Gastroesophageal sphincter (tissue), 3 donors: ENCODE data around the gene SLC38A2.

ENCODE experiments used
- CTCF ChIP-seq, 4 experiments: fragments of 200-600 bp in 2 of 4; fragments of 450-650 bp in 2 of 4; sonication (generic) in 1 of 4; IDR thresholded peaks; one replicate each; pipeline ENCODE4 v1.5.1; 2017 to 2019; ENCODE audit warnings: antibody characterized with exemption in 4 of 4, mild to moderate bottlenecking in 2 of 4, moderate library complexity in 2 of 4
- POLR2A ChIP-seq, 2 donors: fragments of 450-650 bp; IDR thresholded peaks; one replicate each; pipeline ENCODE4 v1.6.1; 2017; ENCODE audit warnings: antibody characterized with exemption in 2 of 2, mild to moderate bottlenecking in 2 of 2, moderate library complexity in 1 of 2

GRCh38 chr12:46354111-46354801, 18.3 kb downstream of the SLC38A2 start:
- TF ChIP-seq CTCF (IDR thresholded peaks at IDR 0.05) (peak in 2 of 4 experiments; percentile 10 to 14), POLR2A (IDR thresholded peaks at IDR 0.05) (no peak)
